GM18861 (cell line): Measurements from ENCODE around the gene ALDH2.
"Not testable (repeated sequence)": the region's sequence is repeated elsewhere in the genome, so short reads cannot be mapped to it uniquely, and the experiment has no call there.

ENCODE experiments used
- ATAC-seq: cut with Tn5 transposase; IDR thresholded peaks from one replicate; pipeline ENCODE4 v1.9.1; 2021; ENCODE audit not compliant: unreplicated experiment

ALDH2 gene

DNA sequence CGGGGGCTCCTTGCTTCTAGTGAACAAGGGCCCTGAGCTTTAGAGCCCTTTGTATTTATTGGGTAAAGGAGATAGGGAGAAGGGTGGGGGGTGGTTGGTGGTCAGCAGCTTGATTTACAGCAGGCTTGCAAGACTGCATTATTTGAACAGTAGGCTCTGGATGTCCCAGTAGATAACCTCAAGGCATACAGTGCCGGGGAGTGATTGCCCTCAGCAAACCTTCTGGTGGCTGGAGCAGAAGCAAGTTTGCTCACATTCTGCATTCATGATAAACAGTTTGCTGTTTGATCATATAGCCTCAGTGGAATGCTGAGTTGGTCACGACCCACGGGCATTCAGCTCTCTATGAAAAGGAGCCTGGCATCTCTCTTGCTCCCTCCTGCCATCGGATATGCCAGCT, 58.8 kb downstream of the ALDH2 start:
- no peak for ATAC-seq

DNA sequence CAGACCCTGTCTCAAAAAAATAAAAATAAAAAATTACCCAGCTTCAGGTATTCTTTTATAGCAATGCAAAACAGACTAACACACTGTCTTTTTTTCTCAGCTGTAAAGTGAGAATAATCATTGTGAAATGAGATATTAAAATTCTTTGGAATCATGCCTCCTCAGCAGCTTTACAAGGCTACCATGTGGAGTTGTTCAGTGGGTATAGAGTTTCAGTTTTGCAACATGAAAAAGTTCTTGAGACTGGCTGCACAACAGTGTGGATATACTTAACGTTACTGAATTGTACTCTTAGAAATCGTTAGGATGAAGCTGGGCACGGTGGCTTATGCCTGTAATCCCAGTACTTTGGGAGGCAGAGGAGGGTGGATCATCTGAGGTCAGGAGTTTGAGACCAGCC, 59.6 kb downstream of the ALDH2 start:
- no peak for ATAC-seq

GRCh38 chr12:111826992-111827391, 60.3 kb downstream of the ALDH2 start:
- ATAC-seq = no peak

DNA sequence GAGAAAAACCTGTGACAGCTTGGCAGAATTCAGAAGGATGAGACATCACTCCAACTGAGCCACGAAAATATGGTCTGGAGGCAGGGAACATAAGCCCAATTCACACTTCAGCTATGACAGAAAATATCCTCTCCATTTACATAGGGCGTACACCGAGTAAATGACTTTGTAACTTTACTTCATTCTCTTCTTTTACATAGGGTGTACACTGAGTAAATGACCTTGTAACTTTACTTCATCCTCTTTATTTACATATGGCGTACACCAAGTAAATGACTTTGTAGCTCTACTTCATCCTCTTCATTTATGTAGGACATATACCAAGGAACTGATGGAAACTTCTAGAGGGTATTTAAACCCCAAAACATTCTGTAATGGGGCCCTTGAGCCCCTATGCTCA, 61.2 kb downstream of the ALDH2 start:
- ATAC-seq = no peak

GRCh38 chr12:111828338-111828979, 61.7 kb downstream of the ALDH2 start:
- no peak for ATAC-seq

DNA sequence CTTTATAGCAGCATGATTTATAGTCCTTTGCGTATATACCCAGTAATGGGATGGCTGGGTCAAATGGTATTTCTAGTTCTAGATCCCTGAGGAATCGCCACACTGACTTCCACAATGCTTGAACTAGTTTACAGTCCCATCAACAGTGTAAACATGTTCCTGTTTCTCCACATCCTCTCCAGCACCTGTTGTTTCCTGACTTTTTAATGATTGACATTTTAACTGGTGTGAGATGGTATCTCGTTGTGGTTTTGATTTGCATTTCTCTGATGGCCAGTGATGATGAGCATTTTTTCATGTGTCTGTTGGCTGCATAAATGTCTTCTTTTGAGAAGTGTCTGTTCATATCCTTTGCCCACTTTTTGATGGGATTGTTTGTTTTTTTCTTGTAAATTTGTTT, 62.9 kb downstream of the ALDH2 start:
- ATAC-seq = not testable (repeated sequence)

DNA sequence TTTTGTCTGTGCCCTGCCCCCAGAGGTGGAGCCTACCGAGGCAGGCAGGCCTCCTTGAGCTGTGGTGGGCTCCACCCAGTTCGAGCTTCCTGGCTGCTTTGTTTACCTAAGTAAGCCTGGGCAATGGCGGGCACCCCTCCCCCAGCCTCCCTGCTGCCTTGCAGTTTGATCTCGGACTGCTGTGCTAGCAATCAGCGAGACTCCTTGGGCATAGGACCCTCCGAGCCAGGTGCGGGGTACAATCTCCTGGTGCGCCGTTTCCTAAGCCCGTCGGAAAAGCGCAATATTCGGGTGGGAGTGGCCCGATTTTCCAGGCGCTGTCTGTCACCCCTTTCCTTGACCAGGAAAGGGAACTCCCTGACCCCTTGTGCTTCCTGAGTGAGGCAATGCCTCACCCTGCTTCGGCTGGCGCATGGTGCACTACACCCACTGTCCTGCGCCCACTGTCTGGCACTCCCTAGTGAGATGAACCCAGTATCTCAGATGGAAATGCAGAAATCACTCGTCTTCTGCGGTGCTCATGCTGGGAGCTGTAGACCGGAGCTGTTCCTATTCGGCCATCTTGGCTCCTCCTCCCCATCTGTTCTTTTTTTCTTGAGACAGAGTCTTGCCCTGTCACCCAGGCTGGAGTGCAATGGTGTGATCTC, 68.1 kb downstream of the ALDH2 start:
- not testable (repeated sequence) for ATAC-seq

- not testable (repeated sequence) for ATAC-seq
These were observed 68.9 kb downstream of the ALDH2 start for GRCh38 chr12:111835531-111836181.

DNA sequence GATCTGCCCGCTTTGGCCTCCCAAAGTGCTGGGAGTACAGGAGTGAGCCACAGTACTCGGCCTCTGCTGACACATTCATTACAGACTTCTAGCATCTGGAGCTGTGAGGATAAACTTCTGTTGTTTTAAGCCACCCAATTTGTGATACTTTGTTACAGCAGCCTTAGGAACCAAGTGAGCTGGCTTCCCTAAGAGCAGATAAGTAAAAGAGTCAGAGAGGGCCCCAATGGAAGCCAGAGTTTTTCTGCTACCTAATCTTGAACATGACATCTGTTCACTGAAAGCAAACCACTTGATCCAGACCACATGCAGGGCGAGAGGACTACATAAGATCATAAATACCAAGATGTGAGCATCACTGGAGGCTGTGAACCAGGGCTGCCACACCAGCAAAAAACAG, 71.6 kb downstream of the ALDH2 start:
- no peak for ATAC-seq

DNA sequence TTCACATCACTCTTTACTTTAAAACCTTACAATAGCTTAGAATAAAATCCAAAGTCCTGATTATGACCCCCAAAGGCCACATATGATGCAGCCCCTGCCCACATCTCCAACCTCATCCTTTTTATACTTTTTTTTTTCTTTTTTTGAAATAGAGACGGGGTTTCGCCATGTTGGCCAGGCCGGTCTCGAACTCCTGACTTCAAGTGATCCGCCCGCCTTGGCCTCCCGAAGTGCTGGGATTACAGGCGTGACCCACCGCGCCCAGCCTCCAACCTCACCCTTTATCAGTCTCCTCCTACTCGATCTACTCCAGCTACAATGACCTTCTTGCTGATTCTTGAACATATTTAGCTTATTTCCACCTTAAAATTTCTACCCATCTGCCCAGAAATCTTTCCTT, 74.1 kb downstream of the ALDH2 start:
- no peak for ATAC-seq

GRCh38 chr12:111841236-111841749, 74.6 kb downstream of the ALDH2 start:
- no peak for ATAC-seq

DNA sequence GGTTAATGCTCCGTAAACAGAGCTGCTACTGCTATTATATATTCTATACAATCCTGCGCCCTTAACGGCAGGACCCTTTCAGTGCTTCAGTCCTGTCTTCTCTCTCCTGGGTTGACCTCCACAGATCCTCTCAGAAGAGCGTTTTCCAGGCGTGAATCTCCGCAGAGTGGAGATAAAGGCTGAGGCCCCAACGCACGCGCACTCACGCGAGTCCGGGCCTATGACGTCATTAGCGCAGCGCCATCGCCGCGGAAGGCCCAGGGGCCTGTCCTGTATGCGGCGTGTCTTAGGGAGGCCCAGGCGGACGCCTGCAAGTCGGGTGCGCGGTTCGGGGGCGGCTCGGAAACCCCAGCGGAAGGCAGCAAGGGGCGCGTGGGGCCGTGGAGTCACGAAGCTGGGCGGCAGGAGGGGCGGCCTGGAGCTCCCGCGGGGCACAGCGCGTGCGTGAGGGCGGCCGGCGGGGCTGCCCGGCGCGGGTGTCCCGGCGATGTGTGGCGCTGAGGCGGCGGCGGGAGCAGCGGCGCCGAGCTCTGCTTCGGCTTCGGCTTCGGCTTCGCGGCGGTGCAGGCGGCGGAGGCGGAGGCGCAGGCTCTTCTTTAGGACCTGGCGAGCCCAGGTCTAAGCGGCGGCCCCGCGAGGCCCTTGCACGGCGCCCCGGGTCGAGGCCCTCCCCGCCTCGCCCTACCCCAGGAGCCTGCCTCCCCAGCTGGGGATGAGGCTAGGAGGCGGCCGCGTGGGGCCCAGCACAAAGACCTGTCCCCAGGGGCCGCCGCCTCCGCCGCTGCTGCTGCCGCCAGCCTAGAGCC, 75.2 kb downstream of the ALDH2 start, which contains the start of gene MAPKAPK5:
Gene MAPKAPK5 (plus strand): TSS at position 479 of the 806 bp plus-strand sequence. CDS start 506 bp downstream, outside the sequence.
- ATAC-seq = peak; percentile 72

- peak; percentile 19 for ATAC-seq
These were observed 76.0 kb downstream of the ALDH2 start for GRCh38 chr12:111842556-111843396.

DNA sequence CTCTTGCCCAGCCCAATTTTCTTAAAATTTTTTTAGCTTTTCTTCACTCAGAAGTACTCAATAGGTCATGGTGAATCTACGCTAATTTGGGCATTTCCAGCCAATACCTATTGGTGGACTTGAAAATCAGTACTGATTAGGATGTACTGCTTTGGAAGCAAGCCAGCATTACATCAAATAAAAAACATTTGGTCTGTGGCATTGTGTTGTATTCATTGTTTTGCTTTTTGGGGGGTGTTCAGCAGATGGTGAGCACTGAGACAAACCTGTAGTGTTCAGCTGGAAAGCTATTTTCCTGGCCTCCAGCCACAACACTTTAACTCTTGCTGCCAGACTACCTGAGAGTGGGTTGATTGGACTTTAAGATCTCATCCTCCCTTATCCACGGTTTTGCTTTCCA, 79.3 kb downstream of the ALDH2 start:
- ATAC-seq = no peak

- ATAC-seq = no peak
These were observed 83.8 kb downstream of the ALDH2 start for GRCh38 chr12:111850526-111850925.

- no peak for ATAC-seq
These were observed 91.5 kb downstream of the ALDH2 start for GRCh38 chr12:111858186-111858585.

DNA sequence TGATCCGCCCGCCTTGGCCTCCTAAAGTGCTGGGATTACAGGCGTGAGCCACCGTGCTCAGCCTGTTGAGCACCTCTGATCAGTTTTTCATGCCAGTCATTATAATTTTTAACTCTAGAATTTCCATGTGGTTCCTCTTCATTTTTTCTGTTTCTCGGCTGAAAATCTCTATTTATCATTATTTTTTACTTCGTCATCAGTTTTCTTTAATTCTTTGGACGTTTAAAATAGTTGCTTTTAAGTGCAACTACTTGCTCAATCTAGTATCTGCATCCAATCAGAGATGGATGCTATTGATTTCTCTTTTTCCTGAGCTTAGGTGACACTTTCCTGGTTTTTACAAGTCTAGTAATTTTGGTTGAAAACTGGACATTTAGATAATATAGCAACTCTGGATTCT, 92.0 kb downstream of the ALDH2 start:
- ATAC-seq = no peak

DNA sequence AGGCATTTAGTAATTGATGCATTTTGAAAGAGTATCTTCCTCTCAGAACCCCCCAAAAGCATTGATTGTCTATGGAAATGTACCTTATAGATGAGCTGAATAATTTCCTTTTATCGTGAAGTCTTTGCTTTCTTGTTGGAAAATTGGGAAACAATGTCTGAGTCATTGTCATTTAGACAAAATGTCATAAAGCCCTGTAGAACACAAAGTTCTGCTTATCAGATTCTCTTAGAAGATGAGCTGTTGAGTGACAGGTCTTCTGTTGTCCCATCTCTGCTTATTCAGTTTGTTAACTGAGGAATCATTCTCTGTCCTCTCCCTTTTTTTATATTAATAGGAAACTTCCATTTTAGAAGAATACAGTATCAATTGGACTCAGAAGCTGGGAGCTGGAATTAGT, 98.2 kb downstream of the ALDH2 start:
- ATAC-seq = no peak
